Measurements from ENCODE around the gene RRP8. TPM values are rescaled to one million over a fixed set of nuclear protein-coding genes. Genes with fewer than 3 reads are reported as not detected.

Gene RRP8
- polyA plus RNA-seq, 12 donors = 18.6 to 23.3 (median 19.2) TPM; not detected in 1

DNA sequence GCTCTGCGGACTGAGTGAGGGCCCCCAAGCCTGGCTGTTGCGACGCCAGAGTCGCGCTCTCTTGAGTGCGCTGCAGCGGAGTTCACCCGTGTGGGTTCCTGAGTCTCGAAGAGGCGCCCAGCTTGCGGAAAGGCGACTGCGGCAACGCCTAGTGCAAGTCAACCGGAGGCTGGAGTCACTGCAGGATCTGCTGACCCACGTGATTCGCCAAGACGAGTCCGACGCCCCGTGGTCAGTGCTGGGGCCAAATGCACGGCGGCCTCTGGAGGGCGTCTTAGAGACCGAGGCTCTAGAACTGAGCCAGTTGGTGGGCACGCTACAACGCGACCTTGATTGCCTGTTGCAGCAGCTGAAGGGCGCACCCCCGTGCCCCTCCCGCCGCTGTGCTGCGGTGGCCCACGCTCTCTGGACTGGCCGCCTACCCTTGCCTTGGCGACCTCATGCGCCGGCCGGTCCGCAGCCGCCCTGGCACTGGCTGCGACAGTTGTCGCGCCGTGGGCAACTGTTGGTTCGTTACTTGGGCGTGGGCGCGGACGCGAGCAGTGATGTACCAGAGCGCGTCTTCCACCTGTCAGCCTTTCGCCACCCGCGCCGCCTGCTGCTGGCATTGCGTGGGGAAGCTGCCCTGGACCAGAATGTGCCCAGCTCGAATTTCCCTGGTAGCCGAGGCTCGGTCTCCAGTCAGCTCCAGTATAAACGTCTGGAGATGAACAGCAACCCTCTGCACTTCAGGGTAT is 32.6 kb downstream of the RRP8 start:
- DNase-seq = no peak

DNA sequence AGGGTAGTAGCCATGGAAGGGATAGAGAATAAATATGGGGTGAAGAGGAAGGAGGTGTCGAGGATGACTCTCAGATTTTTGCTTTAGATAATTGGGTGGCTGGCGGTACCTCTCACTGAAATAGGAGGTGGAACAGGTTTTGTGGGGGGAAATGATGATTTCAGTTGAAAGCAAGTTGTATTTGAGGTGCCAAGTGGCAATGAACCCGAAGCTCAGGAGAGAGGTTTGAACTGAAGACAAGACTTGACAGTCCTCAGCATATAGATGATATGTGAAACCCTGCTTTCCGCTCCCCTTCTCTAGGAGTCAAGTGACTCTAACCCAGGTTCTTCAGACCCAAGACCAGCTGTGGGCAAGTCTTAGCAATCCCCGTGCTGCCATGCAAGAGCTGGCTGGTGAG is 33.7 kb downstream of the RRP8 start:
- DNase-seq = no peak

DNA sequence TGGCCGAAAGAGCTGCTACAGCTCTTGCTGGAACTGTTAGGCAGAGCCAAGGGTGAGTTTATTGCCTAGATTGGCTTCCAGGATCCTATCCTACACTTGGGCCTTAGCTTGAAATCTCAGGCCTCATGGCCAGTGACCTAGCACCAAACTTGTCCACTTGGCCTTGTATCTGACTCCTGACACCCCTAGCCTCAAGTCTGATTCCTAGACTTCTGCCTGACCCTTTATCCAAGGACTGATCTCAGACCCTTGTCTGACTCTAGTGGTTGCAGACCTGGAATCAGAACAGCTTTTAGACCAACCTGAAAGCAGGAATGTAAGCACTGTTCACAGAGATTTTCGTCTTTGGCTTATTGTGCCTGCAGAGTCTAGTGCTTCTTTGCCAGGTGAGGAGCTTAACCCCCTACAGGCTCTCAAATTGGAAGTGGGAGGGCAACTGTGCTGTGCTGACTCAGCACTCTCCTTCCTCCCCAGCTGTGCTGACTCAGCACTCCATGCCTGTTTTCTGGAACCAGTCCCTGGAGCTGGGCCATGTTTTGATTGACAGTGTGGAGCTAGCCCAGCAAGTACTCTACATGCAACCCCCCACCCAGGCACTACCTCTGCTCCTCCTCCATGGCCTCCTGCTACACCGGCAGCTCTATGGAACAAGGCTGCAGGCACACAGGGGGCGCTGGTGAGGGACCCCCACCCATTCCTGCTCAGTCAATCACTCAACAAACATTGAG is 35.1 kb downstream of the RRP8 start:
- DNase-seq = peak; percentile 55

DNA sequence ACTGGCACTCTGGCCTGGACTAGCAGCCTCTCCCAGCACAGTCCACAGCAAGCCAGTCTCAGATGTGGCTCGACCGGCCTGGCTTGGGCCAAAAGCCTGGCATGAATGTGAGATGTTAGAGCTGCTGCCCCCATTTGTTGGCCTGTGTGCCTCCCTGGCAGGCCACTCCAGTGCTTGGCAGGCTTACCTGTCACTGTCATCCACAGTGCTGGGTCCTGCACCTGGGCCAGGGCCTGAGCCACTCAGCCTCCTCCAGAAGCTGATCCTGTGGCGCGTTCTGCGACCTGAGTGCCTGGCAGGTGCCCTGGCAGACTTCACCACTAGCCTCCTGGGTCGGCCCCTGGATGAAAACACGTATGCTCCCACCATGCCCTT is 36.1 kb downstream of the RRP8 start:
- DNase-seq = no peak

DNA sequence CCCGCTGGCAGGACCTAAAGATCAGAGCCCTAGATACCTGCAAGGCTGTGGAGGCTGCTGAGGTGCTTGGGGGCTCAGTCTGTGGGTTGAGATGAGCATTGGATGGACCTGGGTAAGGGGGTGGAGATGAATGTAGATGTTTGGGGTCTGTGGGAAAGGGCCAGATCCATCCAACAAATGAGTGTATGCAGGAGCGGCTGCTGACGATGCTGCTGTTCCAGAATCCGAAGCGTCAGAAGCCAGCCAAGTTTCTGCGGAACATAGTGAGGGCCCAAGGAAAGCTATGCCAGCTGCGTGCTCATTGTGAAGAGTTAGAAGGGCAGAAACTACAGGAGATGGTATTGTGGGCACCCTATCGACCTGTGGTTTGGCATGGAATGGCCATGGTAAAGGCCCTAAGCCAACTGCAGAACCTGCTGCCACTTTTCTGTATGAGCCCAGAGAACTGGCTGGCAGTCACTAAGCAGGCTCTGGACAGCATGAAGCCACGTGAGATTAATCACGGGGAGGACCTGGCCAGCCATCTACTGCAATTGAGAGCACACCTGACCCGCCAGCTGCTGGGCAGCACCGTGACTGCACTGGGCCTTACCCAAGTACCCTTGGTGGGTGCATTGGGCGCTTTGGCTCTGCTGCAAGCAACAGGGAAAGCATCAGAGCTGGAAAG is 36.6 kb downstream of the RRP8 start:
- no peak for DNase-seq

DNA sequence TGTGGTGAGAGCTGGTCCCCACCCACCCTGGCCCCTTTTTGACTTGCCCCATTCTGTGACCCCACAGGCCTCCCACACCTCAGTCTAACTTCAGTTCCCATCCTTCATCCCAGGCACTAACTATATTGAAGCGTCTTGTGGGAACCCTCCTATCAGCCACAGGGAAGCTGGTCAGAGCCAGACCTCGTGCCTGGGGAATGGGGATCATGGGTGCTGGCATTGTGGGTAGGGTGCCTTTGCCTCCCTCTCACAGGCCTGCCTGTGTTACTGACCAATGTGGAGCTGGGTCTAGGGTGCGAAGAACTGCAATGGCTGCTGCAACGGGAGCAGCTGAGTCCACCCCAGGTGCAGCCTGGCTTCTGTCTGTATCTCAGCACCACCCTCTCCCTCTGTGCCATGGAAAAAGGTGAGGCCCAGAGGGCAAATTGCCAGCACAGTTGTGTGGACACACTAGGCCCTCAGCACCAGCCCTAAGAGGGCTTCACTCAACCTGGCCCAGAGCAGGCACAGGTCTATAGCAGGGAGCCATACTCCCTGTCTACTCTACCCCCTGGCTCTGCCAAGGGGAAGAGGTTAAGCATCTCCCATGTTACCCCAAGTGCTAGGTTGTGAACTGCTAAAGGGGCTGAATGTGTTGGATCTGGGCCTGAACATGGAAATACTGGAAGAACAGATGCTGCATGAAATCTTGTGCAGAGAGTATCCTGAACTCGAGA is 37.3 kb downstream of the RRP8 start:
- no peak for DNase-seq

DNA sequence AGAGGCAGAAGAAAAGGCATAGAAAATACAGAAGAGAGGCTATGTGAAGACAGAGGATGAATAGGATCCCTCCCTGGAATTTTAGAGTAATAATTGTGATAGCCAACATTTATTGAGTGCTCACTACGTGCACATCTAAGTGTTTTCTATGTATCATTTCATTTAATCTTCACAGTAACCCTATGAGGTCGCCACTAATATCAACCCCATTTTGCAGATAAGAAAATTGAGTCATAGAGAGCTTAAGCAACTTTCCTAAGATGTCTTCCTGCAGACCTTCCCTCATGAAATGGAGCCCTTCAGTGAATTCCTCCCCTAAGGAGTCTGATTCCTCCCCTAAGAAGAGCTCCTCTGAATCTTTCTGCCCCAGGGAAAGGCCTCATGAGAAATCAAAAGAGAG is 38.1 kb downstream of the RRP8 start:
- DNase-seq = no peak

DNA sequence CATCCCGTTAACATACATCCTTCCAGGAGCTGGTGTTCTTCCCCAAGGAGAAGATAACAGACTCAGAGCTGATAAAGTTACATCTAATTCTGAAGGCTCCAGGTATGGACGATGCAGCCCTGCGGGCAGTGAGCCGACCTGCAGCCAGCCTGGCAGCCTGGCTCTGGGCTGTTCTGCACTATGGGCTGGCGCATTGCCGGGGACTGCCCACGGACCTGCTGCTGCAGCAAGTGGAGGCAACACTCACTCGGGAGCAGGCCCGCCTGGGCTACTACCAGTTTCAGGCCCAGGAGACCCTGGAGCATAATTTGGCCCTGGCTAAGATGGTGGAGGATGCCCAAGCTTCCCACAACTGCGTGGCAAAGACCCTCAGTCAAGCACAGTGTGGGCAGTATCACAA is 39.7 kb downstream of the RRP8 start:
- DNase-seq = no peak

DNA sequence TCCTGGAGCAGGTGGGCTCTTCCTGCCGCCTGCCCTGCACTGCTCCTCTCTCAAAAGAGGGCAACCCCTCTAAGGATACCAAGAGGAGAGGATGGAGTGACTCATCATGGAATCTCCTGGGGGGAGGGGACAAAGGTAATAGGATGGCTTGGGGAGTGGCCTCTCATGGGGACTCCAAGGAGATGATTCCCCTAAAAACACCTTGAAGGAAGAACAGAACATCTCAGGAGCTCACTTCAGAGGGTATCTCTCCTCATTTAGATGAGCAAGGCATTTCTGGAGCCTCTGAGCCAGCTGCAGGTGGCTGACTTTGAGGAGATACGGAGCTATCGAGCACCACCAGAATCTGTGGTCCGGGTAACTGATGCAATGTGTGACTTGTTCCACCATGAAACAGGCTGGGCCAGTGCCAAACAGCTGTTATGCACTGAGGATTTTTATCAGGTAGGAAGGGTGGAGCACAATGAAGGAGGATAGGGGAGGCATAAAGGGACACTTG is 40.2 kb downstream of the RRP8 start:
- DNase-seq = no peak

DNA sequence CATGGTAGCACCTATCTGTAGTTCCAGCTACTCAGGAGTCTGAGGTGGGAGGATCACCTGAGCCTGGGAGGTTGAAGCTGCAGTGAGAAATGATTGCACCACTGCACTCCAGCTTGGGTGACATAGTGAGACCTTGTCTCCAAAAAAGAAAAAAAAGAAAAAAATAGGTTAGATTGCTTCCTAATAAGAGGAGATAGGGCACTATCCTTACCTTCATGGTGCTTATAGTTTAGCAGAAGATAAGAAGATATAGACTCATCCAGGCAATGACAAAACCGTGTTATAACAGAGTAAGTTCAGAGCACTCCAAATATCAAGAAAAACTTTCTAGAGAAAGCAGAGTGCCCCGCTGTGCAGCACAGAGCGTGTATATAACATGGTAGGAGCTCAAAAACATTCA is 42.1 kb downstream of the RRP8 start:
- DNase-seq = no peak

DNA sequence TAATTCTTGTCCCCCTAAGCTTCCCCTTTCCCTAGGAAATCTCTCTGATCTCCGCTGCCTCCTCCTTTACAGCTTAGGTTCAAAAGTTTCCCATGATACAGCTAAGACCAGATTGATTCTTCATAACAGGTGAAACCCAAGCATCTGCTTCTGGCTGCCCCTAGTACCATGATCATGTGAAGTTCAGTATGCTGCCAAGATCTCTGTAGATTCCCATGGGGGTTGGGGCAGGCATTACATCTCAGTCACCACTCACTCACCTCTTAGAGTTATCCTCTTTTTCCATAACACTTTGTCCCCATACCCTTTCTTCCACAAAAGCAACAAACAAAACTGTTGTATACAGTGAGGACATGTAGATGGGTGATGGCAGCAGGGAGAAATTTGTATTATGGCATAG is 44.0 kb downstream of the RRP8 start:
- no peak for DNase-seq

DNA sequence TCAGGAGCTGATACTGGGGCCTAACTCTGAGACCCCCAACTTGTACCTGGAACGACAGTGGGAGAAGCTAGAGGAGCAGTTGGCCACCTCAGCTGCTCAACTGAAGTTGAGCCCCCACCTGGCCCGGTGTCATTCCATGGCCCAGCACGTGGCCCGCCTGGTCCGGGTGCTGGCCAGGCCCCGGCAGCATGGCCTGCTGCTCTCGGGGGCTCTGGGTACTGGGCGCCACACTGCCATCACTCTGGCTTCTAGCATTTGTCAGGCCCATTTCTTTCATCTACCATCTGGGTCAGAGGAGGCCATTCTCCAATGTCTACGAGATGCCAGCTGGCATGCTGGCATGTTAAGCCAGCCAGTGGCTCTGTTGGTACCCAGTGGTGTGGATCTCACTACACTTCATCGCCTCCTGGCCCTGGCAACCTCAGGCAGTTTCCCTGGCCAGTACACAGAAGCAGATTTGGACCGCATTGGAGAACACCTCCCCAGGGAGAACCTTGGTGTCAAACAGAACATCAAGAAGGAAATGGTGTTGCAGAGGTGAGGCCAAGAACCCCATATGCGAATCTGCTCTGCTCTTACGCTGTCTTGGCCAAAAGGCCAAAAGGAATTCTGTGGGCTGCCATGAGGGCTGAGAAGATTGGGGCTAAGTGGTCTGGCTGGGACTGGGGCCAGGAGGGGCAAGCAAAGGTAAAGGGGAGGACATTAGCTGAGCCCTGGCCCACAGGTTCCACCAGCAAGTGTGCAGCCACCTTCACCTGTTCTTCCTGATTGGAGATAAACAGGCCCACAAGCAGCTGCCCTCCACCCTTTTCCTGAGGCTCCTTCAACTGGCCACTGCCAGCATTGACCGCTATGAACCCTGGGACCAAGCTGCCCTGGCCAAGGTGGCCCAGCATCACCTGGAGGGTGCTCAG is 45.4 kb downstream of the RRP8 start:
- no peak for DNase-seq

DNA sequence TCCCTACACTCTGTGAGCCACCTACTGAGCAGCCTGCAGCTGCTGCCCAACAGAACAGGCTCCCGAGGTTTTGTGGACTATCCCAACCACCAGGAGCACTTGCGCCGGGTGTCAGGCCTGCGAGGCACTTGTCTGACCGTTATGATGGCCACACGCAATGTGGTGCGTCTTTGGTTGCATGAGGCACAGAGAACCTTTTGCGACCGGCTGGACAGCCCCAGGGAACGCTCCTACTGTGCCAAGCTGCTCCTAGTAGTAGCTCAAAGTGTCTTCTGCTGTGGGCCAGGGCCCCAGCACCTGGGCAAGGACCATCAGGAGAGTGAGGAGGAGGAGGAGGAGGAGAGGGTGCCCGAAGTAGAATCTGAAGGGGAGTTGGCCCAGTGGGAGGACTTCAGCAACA is 46.4 kb downstream of the RRP8 start:
- no peak for DNase-seq

DNA sequence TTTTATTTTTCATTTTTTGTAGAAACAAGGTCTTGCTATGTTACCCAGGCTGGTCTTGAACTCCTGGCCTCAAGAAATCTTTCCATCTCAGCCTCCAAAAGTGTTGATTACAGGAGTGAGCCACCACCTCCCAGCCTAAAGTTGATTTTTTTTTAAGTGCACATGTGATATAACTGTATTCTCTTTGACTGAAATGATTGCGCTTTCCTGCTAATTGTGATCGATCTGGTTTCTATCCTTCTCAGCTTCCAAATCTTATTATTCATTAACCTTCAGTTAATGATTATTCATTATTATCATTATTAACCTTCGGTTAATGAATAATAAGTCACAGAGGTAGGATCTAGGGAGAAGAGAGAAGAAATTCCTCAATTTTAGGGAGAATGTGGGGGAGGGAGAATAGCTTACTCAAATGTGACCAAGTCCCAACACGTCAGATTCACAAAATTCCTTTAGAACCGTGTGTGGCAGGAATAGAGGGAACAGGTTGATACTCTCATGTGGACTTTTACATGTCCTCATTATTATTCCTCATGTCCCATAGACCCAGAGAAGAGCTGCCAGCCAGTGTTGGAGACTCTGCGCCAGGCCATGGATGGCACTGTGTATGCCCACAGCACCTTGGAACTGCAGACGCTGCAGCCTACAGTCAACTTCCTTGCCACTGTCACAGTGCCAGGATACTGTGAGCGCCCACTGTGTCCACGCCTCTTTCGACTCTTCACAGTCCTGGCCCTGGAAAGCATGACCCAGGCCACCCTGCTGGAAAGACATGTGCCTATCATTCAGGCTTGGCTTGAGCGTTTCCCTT is 47.1 kb downstream of the RRP8 start:
- no peak for DNase-seq

DNA sequence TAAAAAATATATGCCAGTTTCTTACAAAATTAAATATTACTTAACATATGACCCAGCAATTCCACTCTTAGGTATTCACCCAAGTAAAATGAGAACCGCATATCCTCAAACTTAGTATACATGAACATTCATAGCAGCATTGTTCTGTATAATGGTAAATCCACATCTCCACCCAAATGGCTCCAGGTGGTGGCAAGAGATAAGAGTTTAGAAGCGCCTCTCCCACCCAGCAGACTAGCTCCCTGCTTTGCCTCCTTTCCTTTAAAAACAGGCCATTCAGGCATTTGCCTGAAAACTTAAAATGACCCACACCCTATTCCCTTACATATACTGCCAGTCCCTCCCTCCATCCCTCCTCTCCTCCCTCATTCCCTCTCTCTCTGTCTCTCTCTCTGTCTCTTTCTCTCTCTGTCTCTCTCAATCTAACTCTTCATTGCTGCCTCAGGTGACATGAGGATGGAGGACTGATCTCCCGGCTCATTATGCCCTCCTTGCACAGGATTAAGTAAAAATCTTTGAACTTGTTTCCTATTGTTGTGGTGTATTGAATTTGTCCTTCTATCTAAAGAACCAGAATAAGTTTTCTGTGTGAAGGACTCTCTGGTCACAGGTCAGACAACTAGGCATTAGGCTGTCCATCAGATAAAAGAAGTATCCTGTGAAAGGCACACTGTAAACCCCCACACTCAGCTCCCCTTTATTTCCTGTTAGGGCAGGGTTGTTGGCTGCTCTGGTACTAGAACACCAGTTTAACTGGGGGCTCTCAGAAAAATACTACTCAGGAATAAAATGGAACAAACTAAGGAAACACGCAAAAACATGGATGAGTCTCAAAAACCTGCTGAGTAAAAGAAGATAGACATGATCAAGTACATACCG is 48.3 kb downstream of the RRP8 start:
- no peak for DNase-seq

DNA sequence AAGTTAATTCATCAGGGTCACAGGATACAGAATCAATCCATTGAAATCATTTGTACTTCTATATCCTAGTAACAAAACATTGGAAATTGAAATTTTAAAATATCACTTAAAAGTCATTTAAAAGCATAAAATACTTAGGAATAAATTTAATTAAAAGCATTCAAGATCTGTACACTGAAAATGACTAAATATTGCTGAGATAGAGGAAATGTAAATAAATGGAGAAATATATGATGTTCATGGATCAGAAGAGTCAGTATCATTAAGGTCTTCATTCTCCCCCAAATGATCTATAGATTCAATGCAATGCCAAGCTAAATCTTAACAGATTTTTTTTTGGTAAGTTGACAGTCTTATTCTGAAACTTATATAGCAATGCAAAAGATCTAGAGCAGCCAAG is 49.8 kb downstream of the RRP8 start:
- no peak for DNase-seq

DNA sequence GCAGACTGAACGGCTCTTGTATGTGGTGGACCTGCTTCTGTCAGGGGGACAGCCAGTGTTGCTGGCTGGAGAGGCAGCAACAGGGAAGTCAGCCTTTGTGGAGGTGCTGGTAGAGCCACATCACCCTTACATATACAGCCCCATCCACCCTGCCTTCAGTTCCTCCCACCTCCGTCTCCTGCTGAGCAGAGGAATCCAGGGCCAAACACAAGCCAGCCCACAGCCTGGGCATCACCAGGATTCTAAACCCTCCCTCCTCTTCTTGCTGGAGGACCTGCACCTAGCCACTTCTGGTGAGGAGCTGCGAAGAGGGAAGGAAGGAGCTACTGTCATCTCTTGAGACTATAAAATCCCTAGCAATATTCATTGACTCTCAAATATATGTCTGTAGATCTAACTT is 54.8 kb downstream of the RRP8 start:
- no peak for DNase-seq

DNA sequence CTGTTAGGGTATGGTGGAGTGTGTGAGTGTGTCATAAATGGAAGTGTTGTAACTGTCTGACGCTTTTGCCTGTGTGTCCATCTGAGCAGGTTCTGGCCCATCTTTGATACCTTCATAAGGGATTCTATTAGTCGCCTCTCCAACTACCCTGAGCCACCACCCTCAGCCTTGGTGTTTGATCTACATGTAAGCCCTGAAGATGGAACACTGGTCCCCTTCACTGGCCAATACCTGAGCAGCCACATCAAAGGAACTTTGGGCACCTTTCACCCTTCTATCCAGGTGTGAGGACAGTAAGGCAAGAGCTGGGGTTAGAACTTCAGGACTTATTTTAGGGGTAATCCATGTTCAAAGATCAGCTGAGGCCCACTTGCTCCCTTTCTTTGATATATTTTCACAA is 55.3 kb downstream of the RRP8 start:
- DNase-seq = no peak

DNA sequence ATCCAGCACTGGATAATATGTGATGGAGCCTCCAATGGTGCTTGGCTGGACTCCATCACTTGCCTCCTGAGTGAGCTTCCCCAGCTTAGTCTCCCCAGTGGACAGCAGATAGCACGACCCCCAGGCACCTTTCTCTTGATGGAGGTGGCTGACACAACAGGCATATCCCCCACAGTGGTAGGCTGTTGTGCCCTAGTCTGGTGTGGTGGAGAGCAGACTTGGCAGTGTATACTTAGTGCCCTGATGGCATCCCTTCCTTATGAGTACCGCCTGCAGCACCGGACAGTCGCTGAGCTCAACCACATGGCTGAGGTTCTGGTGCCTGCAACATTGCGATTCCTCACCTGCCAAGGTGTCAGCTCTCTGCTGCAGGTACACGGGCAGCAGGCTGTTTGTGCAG is 56.2 kb downstream of the RRP8 start:
- DNase-seq = no peak

Data from muscle of arm (tissue), 12 donors.